Right renal cortex interstitium (tissue), 3 donors: ENCODE data around the gene FZD2. TPM values are rescaled to one million over a fixed set of nuclear protein-coding genes. Genes with fewer than 3 reads are reported as not detected.
"Not testable (repeated sequence)": the region's sequence is repeated elsewhere in the genome, so short reads cannot be mapped to it uniquely, and the experiment has no call there.

ENCODE experiments used
- DNase-seq, 3 donors: peaks; one replicate each; pipeline ENCODE4 v3.0.0-alpha.2; 2013; ENCODE audit warnings: low read depth in 3 of 3, low spot score in 2 of 3
- polyA plus RNA-seq, 3 donors: library from polyadenylated mRNA; unstranded; fragments of 120-200 nt; gene quantifications; one replicate each; pipeline ENCODE4 v1.2.1, GENCODE V29; 2013; ENCODE audit not compliant: insufficient read length in 3 of 3

Gene FZD2
- polyA plus RNA-seq = 10 to 100 TPM; 23.3 to 32.7 (median 26.1) TPM

- peak; percentile 92 to 97 (median 97) for DNase-seq
These were observed at the start of gene FZD2 for GRCh38 chr17:44556832-44557606. FZD2 (plus strand) TSS chr17:44557484; CDS start chr17:44557689, 205 bp downstream.

- not testable (repeated sequence) for DNase-seq
These were observed 45.8 kb upstream of the FZD2 start for GRCh38 chr17:44511241-44512134.

GRCh38 chr17:44518032-44518431 is 39.3 kb upstream of the FZD2 start:
- no peak for DNase-seq

GRCh38 chr17:44522883-44523671 is 34.2 kb upstream of the FZD2 start:
- no peak for DNase-seq

GRCh38 chr17:44523672-44523972 is 33.7 kb upstream of the FZD2 start:
- no peak for DNase-seq

- DNase-seq = no peak
These were observed 30.2 kb upstream of the FZD2 start for GRCh38 chr17:44527102-44527501.

- no peak for DNase-seq
These were observed 29.3 kb upstream of the FZD2 start for GRCh38 chr17:44527954-44528353.

- no peak for DNase-seq
These were observed 27.4 kb upstream of the FZD2 start for GRCh38 chr17:44529864-44530263.

- no peak for DNase-seq
These were observed 26.3 kb upstream of the FZD2 start for GRCh38 chr17:44530896-44531418.

GRCh38 chr17:44533533-44534246 is 23.6 kb upstream of the FZD2 start:
- DNase-seq = peak in 1 of 3 donors; percentile 87

GRCh38 chr17:44536090-44536953 is 21.0 kb upstream of the FZD2 start:
- no peak for DNase-seq

GRCh38 chr17:44537922-44538321 is 19.4 kb upstream of the FZD2 start:
- DNase-seq = not testable (repeated sequence)

- DNase-seq = no peak
These were observed 17.6 kb upstream of the FZD2 start for GRCh38 chr17:44539673-44540072.

- no peak for DNase-seq
These were observed 16.8 kb upstream of the FZD2 start for GRCh38 chr17:44540246-44541084.

- DNase-seq = no peak
These were observed 15.3 kb upstream of the FZD2 start for GRCh38 chr17:44541884-44542581.

GRCh38 chr17:44543213-44543904 is 13.9 kb upstream of the FZD2 start:
- no peak for DNase-seq

- DNase-seq = no peak
These were observed 13.3 kb upstream of the FZD2 start for GRCh38 chr17:44543905-44544523.
